GM19239 (cell line): ENCODE data around the gene TCFL5.
"Not testable (repeated sequence)": the region's sequence is repeated elsewhere in the genome, so short reads cannot be mapped to it uniquely, and the experiment has no call there.

Experiments used
- DNase-seq: peaks from one replicate; pipeline ENCODE4 v3.0.0; 2011; ENCODE audit warnings: low spot score; ENCODE audit not compliant: insufficient read length
- FAIRE-seq: peaks from 2 replicates; lab custom pipeline; 2011; peaks lifted over from hg19 to GRCh38; lab: Jason Lieb, UNC

The TCFL5 gene

GRCh38 chr20:62859721-62860120, 1.9 kb downstream of the TCFL5 start:
- FAIRE-seq: no peak
- DNase-seq: no peak

GRCh38 chr20:62858058-62858830, 3.4 kb downstream of the TCFL5 start:
- no peak for FAIRE-seq

GRCh38 chr20:62856931-62857619, 4.5 kb downstream of the TCFL5 start:
- no peak for FAIRE-seq
- DNase-seq: no peak

More at GRCh38 chr20:62858058-62858830, 3.4 kb downstream of the TCFL5 start:
- DNase-seq: no peak

- DNase-seq (no peak), FAIRE-seq (no peak)
Observed at GRCh38 chr20:62855120-62855519, 6.5 kb downstream of the TCFL5 start.

GRCh38 chr20:62854121-62854520, 7.5 kb downstream of the TCFL5 start:
- FAIRE-seq (no peak), DNase-seq (no peak)

GRCh38 chr20:62853304-62853703, 8.3 kb downstream of the TCFL5 start:
- DNase-seq, FAIRE-seq: not testable (repeated sequence)

GRCh38 chr20:62852841-62853240, 8.8 kb downstream of the TCFL5 start:
- FAIRE-seq: no peak
- no peak for DNase-seq

GRCh38 chr20:62852196-62852595, 9.4 kb downstream of the TCFL5 start:
- DNase-seq (no peak), FAIRE-seq (no peak)

GRCh38 chr20:62850333-62850974, 11.2 kb downstream of the TCFL5 start:
- FAIRE-seq: no peak
- no peak for DNase-seq

GRCh38 chr20:62849431-62849830, 12.2 kb downstream of the TCFL5 start:
- DNase-seq: no peak
- FAIRE-seq: no peak

- not testable (repeated sequence) for FAIRE-seq, DNase-seq
Observed at GRCh38 chr20:62848917-62849316, 12.7 kb downstream of the TCFL5 start.

- no peak for FAIRE-seq
- DNase-seq: no peak
Observed at GRCh38 chr20:62846166-62846890, 15.3 kb downstream of the TCFL5 start.

- no peak for DNase-seq
- no peak for FAIRE-seq
Observed at GRCh38 chr20:62845416-62846160, 16.0 kb downstream of the TCFL5 start.

- FAIRE-seq (no peak), DNase-seq (no peak)
Observed at GRCh38 chr20:62844182-62844581, 17.4 kb downstream of the TCFL5 start.

GRCh38 chr20:62843656-62844055, 18.0 kb downstream of the TCFL5 start:
- FAIRE-seq (no peak), DNase-seq (no peak)

- FAIRE-seq: no peak
- no peak for DNase-seq
Observed at GRCh38 chr20:62841705-62842212, 19.9 kb downstream of the TCFL5 start.

GRCh38 chr20:62840244-62841197, 21.1 kb downstream of the TCFL5 start:
- no peak for DNase-seq
- FAIRE-seq: no peak

- FAIRE-seq (no peak), DNase-seq (no peak)
Observed at GRCh38 chr20:62839816-62840215, 21.8 kb downstream of the TCFL5 start.
